DMS114 treated with DMSO at 0.1 percent for 48 hours (cell line): ENCODE measurements around the gene GAS7.

ENCODE experiments used
- DNase-seq: peaks from one replicate; lab custom pipeline; 2025; ENCODE audit not compliant: unreplicated experiment; lab: John Stamatoyannopoulos, UW

The GAS7 gene

GRCh38 chr17:10198509-10199249, at the start of gene GAS7:
Gene GAS7 (minus strand): TSS chr17:10198606.
- peak; percentile 28 for DNase-seq

DNA sequence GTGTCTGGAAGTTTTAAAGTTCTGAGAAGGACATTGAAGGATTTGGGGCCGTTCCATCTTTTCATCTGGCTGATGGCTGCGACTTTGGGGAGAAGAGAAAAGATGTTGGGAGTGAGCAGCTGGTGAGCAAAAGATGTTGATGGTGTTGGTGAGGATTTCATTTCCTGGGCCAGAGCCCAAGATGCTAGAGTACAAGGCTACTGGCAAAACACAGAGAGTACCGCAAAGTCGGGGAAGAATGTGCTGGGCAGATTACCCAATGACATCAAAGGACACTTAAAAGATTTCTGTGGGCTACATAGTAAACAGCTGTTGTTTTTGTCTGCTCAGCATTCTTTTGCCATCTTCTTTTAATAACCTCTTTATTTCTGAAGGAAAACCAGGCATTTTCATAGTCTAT, 49.4 kb upstream of the GAS7 start:
- no peak for DNase-seq

DNA sequence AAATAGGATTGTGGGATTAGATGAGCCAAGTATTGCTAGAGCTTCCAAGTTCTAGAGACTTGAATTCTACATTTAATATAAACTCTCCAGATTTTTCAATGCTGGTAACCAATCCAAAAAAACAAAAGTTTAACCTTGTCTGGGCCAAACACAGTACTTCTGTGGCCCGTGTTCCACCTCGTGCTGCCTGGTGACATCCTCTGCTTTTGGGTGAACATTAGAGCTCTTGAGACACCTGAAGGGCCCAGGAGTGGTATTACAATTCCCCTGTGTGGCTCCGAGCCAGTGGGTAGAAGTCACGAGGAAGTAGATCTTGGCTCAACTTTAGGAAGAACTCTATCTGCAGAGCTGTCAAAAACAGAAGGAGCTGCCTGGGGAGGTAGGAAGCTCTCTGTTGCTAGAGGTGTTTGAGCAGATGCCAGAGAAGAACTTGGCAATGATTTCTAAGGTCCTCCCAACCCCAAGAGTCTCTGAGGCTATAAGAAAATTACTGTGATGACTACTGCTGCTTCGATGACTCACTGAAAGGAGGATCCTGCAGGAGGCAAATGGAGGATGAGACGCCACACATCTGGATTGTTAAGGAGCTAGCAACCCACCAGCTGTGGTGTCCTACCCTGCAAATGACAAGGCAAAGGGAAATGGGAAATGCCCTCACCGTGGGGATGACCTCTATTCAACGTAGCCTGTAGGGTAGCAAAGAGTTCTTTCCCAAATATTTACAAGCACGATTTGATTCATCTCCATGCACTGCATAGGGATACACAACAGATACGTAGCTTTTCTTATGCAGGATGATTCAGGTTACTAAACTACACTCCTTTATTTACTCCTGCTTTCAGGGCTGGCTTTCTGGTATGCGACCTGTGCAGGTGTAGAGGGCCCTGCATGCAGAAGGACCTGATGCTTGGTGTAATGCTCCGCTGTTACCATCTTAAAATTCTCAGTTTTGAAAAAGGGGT, 45.8 kb upstream of the GAS7 start:
- no peak for DNase-seq

DNA sequence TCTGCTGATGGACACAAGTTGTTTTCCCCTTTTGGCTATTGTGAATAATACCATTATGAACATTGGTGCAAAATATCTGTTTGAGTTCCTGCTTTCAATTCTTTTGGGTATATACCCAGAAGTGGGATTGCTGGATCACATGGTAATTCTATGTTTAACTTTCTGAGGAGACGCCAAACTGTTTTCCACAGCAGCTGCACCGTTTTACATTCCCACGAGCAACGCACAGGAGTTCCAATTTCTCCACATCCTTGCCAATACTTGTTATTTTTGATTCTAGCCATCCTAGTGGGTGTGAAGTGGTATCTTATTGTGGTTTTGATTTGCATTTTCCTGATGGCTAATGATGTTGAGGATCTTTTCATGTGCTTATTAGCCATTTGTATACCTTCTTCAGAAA, 43.4 kb upstream of the GAS7 start:
- DNase-seq, result no peak

GRCh38 chr17:10238661-10239060, 40.3 kb upstream of the GAS7 start:
- no peak for DNase-seq

DNA sequence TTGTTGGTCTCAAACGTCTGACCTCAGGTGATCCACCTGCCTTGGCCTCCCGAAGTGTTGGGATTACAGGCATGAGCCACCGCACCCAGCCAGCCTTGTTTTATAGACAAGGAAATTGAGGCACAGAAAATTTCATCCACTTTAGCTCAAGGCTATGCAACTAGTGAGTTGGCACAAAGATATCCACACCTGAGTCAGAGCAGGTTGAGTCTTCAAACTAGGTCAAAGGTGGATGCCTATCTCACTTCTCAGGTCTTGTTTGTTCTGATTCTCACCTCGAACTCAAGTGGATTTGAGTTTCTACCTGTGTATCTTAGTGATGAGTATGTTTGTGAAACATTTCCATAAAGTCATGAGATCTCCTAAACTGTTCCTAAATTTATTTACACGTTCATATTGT, 35.6 kb upstream of the GAS7 start:
- no peak for DNase-seq

DNA sequence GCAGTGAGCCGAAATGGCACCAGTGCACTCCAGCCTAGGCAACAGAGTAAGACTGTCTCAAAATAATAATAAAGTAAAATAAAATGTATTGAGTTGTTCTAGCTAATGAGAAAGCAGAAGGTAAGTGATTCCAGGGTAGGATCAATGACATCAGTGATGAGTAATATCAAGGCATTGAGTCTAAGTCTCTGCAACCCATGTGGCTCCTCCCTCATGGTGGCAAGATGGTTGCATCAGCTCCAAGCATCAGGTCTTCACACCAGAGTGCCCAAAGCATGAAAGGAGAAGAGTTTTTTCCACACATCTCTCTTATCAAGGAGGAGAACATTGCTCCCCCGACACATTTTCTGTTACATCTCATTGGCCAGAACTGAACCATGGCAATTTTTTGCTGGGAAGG, 34.8 kb upstream of the GAS7 start:
- DNase-seq, result no peak

DNA sequence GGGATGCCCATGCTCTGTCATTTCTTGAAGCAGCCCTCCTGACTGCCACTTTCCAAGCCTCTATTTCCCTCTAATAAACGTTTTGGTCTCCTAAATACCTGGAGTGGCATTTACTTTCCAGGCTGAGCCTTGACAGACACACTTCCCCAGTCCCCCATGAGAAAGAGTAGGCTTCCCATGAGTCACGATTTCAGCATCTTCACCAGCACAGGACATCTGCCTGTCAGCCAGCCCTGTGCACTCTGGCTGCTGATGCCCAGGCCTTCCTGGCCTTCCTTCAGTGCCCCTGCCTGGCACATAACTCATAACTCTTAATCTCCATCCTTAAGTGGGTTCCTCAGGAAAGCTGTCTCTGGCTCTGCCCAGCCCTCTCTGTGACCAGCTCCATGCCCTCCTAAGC, 30.8 kb upstream of the GAS7 start:
- DNase-seq, result no peak

GRCh38 chr17:10226930-10227695, 28.7 kb upstream of the GAS7 start:
- DNase-seq, result no peak

GRCh38 chr17:10224582-10225195, 26.3 kb upstream of the GAS7 start:
- DNase-seq, result no peak

- DNase-seq, result no peak
These were observed 20.8 kb upstream of the GAS7 start for GRCh38 chr17:10219193-10219592.

- DNase-seq, result no peak
These were observed 19.5 kb upstream of the GAS7 start for GRCh38 chr17:10217916-10218315.

- DNase-seq, result no peak
These were observed 18.0 kb upstream of the GAS7 start for GRCh38 chr17:10216213-10216938.

DNA sequence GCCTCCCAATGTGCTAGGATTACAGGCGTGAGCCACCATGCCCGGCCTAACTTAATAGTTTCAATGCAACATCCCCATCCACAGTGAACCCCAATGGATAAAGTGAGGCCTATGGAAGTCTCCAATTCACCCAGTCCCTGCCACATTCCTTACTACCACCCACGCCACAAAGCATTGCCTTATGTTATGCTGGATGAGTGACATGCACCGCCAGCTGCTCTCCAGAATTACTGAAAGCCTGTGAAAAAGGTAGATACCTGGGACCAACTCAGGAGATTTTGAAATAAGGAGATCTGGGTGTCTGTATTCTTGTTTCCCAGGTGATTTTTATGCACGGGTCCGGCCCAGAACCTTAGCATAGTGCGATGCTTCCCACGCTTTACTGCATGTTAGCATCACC, 16.9 kb upstream of the GAS7 start:
- DNase-seq, result no peak

DNA sequence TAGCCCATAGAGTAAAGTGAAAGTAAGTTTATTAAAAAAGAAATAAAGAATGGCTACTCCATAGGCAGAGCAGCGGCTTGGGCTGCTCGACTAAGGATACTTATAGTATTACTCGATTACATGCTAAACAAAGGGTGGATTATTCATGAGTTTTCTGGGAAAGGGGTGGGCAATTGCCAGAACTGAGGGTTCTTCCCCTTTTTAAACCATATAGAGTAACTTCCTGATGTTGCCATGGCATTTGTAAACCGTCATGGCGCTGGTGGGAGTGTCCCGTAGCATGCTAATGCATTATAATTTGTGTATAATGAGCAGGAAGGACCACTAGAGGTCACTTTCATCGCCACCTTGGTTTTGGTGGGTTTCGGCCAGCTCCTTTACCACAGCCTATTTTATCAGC, 13.3 kb upstream of the GAS7 start:
- no peak for DNase-seq

GRCh38 chr17:10210151-10210574, 11.8 kb upstream of the GAS7 start:
- DNase-seq, result no peak

DNA sequence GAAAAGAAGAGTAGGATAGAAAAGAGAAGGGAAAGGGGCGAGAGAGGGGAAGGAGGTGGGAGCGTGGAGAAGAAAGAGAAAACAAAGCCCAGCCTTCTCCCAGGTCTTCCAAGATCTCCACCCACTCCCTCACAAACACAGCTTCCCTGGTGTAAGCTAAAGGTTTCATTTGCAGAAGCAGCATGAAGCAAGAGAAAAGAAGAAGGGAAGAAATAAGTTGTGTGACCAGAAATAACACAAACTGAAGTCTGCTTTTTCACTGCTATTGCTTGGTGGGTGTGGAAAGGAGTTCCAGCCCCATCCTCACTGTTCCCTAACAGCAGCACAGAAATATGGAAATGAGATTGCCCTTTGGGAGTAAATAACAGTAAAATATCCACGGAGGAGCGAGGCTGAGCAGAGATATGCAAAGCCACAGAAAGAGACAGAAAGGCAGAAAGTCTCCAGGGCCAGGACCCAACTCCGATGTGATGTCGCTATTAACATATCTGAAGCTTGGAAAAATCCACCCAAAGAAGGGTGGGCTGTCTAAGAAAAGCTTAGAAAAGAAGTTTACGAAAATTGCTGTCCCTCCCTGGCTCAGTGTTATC, 10.3 kb upstream of the GAS7 start:
- no peak for DNase-seq

DNA sequence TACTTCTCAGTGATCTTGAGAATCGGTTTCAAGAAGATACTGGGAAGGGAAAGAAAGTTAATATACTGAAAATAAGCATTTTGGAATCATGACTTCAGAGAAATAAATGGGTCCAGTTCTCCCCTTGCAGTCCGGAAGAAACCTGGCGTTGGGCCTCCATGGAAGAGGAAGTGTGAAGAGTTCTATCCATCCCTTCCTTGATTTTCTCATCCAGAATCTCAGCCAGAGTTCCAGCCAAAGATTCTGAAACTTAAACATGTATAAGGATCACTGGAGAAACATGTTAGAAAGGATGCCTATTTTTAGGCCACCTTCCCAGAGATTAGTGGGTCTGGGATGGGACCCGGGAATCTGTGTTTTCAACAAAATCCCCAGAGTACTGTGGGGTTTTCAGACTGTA, 8.7 kb upstream of the GAS7 start:
- DNase-seq, result no peak

DNA sequence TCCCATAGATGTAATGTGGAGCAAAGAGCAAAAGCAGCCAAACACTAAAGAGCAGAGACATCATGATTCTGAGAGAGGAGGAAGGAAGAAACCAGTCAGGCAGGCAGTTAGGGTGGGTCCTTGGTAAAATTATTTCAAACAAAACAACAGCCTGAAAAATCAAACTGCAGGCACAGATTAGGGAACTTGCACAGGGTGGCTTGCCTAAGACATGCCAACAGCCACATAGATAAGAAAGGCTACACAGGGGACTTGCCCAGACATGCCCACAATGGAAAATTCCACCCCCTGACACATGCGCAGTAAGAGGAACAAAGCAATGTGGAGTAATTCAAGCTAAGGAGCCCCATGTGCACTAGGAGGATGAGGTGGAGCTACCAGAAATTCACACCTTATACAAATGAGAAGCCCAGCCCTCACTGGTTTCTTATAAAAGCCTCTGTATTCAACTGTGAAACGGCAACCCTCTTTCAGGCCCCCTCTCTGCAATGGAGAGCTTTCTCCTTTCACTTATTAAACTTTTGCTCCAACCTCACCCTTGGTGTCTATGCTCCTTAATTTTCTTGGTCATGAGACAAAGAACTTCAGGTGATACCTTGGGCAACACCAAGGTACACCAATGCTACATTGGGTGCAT, 7.3 kb upstream of the GAS7 start:
- DNase-seq, result no peak

DNA sequence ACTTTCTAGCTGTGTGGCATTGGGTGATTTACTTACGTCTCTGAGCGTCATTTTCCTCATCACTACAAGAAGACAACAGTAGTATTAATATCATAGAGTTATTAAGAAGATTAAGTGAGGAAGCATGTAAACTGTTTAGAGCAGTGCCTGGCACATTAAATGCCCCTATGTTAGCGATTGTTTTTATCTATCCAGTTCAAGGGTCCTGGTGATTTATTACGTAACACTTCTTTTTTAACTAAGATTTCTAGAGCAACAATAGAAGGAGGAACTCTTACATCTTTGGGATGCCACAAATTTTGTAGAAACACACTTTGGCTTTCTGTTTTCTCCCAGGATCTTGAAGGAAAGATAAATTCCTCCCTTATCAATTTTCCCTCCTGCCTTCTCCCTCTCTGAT, 3.3 kb upstream of the GAS7 start:
- DNase-seq, result no peak
